ENCODE data around the gene AP5M1.
"Not testable (repeated sequence)": the region's sequence is repeated elsewhere in the genome, so short reads cannot be mapped to it uniquely, and the experiment has no call there.

The AP5M1 gene, protein sequence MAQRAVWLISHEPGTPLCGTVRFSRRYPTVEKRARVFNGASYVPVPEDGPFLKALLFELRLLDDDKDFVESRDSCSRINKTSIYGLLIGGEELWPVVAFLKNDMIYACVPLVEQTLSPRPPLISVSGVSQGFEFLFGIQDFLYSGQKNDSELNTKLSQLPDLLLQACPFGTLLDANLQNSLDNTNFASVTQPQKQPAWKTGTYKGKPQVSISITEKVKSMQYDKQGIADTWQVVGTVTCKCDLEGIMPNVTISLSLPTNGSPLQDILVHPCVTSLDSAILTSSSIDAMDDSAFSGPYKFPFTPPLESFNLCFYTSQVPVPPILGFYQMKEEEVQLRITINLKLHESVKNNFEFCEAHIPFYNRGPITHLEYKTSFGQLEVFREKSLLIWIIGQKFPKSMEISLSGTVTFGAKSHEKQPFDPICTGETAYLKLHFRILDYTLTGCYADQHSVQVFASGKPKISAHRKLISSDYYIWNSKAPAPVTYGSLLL

GRCh38 chr14:57268161-57269069, at the start of gene AP5M1, which contains the start of gene EXOC5:
TSS of gene AP5M1 (plus strand) at chr14:57268971. CDS start at chr14:57269315, 344 bp downstream.
TSS of gene EXOC5 (minus strand) at chr14:57268905. CDS start at chr14:57268648, 257 bp downstream.
- peak; percentile 80 for DNase-seq

GRCh38 chr14:57221931-57222330, 46.8 kb upstream of the AP5M1 start:
- DNase-seq: no peak

DNA sequence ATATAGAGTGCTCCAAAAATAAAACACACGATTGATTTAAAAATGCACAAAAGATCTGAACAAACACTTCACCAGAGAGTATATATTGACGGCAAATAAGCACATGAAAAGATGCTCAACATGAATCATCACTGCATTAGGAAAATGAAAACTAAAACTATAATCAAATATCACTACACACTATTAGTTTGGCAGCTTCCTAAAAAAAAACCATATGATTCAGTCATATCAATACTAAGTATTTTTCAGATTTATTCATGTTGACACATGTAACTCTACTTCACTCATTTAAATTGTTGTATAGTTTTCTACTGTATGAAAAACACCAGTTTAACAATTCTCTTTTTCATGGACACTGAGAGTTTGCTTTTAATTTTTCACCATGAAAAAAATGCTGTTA, 41.7 kb upstream of the AP5M1 start:
- no peak for DNase-seq

DNA sequence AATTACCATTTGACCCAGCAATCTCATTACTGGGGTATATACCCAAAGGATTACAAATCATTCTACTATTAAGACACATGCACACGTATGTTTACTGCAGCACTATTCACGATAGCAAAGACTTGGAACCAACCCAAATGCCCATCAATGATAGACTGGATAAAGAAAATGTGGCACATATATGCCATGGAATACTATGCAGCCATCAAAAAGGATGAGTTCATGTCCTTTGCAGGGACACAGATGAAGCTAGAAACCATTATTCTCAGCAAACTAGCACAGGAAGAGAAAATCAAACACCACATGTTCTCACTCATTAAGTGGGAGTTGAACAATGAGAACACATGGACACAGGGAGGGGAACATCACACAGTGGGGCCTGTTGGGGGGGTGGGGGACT, 40.5 kb upstream of the AP5M1 start:
- not testable (repeated sequence) for DNase-seq

DNA sequence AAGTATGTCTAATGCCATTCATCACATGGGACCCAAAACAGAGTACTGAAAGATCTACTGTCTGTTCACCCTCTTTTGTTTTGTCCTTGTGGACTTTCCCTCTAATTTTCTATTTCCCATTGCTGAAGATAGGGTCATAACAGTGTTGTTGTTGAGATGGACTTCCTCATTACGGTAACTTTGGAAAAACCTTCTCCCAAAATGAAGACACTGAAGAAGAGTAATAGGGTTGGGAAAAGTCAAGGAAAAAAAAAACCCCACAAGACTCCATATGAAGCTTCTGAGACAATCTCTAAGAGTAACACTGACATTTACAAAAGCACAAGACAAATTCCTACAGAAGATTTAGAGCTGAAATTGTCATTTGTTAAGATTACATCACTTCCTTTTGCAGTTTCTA, 36.8 kb upstream of the AP5M1 start:
- no peak for DNase-seq

DNA sequence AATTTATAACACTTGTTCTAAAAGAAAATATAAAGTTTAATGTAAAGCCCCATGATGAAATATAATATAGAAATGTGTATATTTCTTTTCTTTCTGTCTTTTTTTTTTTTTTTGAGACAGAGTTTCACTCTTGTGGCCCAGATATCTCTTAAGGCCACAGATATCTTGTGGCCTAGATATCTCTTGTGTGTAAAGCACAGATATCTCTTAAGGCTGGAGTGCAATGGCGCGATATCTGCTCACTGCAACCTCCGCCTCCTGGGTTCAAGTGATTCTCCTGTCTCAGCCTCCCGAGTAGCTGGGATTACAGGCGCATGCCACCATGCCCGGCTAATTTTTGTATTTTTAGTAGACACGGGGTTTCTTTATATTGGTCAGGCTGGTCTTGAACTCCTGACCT, 28.7 kb upstream of the AP5M1 start:
- DNase-seq: not testable (repeated sequence)

- no peak for DNase-seq
These were observed 25.5 kb upstream of the AP5M1 start for GRCh38 chr14:57243320-57243719.

- no peak for DNase-seq
These were observed 24.7 kb upstream of the AP5M1 start for GRCh38 chr14:57244106-57244505.

DNA sequence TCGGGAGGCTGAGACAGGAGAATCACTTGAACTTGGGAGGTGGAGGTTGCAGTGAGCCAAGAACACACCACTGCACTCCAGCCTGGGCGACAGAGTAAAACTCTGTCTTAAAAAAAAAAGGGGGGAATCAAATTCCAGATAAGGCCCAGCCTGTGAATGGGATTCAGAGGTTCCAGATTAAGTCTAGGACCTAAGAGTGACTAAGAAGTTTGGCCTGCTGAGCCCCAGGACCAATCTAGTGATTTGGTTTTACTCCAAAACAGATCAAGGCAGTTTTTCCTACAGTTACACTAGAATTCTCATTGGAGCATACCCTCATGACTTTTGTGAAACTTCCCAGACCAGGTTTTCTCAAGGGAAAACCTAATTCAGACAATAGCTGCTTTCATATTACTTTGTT, 22.8 kb upstream of the AP5M1 start:
- DNase-seq: no peak

DNA sequence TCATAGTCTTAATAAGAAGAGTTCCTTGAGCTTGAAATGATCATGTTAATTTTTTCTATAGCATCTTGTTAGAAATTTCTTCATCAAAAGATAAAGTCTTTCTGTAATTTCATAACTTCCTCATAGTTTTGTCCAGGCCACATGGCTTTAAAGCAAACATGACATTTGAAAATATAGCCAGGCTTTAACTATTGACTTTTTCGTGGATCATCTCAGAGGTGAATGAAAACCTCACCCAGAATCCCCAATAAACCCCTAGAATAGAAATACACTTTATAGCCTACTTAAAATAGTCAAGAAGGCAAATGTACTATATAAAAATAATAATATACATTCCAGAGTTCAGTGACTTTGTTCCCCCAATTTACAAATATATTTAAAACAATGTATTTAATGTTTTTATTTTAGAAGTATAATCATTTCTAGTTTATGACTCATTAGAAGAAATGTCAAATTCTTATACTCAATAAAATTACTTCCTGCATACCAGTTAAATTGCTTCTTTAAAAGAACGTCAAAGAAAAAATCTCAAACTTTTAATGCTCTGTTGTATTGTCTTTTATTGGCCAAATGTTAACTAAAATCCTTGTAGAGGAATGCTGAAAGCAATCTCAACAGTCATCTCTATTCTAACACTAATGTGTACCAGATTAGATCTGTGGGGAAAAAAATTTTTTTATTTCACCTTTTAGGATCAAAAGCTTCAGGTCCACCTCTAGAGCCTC, 21.7 kb upstream of the AP5M1 start:
- DNase-seq: no peak

GRCh38 chr14:57254884-57255283, 13.9 kb upstream of the AP5M1 start:
- DNase-seq: no peak

GRCh38 chr14:57258221-57258620, 10.6 kb upstream of the AP5M1 start:
- not testable (repeated sequence) for DNase-seq

GRCh38 chr14:57259672-57260071, 9.1 kb upstream of the AP5M1 start:
- DNase-seq: no peak

DNA sequence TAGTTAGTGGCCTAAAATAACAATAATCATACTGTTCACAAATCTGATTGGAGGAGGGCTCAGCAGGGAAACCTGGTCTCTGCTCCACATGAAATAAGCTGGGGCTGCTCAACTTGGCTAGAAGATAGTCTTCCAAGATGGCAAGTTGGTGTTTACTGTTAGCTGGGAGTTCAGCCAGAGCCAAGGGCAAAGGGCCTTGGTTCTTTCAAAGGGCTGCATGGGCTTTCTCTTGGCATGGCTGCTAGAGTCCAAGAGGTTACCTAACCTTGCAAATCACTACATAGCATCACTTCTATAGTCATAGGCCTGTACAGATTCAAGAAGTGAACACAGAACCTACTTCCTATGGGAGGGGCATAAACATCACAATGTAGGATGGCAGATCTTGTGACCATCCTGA, 7.2 kb upstream of the AP5M1 start:
- no peak for DNase-seq

DNA sequence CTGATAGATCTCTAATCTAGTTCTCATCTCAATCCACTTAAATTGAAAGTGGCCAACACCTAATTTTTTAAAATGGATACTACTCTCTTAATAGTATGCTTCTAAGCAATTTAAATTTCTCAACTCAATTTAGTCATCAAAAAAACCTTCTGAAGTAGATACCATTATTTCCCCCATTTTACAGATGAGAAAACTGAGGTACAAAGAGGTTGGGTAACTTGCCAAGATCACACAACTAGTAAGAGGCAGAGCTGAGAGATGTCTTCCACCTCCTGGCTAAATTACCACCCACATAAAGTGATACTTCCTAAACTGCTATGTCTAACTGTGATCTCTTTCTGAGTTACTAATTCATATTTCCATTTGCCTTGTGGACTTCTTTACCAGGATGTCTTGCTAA, 6.7 kb upstream of the AP5M1 start:
- DNase-seq: no peak

DNA sequence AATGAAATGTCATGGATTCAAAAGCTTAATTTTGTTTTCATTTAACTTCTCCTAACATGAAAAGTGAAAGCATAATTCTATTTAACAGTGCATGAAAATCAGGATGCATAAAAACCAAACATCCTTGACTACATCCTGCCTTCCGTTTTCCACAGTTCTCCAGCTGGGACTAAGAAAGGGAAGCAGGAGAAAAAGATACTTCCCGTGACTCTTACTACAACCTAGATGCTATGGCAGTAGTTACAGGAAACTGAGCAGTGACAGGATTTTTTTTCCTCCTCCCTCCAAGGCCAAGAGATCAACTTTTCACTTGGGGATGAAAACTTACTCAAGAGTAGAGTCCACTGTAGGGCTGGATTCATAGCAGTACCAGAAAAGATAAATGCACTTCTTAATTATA, 2.7 kb upstream of the AP5M1 start:
- no peak for DNase-seq

- no peak for DNase-seq
These were observed 4.5 kb downstream of the AP5M1 start for GRCh38 chr14:57273236-57273635.

- no peak for DNase-seq
These were observed 5.8 kb downstream of the AP5M1 start for GRCh38 chr14:57274551-57274950.

DNA sequence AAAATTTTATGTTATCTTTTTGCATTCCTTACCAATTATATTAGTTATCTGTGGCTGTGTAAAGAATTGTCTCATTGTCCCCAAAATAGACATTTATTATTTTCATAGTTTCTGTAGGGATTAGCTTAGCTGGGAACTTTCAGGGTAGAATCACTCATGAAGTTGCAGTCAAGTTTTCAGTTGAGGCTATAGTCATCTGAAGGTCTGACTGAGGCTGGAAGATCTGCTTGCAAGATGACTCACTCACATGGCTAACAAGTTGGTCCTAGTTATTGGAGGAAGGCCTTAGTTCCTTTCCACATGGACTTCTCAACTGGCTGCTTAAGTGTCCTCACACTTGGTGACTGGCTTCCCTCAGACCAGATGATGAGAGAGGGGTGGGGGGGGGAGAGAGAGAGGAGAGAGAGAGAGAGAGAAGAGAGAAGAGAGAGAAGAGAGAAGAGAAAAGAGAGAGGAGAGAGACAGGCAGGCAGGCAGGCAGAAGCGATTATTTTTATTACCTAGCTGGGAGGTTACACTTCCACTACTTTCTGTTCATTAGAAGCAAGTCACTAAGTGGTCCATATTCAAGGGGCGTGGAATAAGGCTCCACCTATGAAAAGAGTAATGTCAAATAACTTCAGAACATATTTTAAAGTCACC, 6.4 kb downstream of the AP5M1 start:
- DNase-seq: no peak

DNA sequence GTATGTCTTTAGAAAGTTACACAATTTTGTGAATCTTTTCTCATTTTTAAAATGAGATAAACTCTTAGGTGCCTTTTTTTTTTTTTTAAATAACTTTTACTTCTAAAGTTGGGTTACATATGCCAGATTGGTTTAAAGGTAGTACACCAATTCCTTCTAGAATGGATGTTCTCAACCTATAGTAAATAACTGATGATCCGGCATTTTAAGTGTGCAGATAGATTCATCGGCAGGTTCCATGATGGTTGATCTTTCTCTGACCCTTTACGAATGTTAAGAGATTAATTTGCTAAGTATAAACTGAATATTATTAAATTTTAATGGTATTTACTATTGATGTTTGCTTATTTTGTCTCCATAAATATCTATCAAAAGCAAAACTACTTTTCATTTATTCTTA, 8.3 kb downstream of the AP5M1 start:
- DNase-seq: no peak

GRCh38 chr14:57287745-57288144, 19.0 kb downstream of the AP5M1 start:
- no peak for DNase-seq

- DNase-seq: no peak
These were observed 22.0 kb downstream of the AP5M1 start for GRCh38 chr14:57290751-57291150.

Measured in activated T-cell treated with anti-CD3 and anti-CD28 coated beads for 4 hours (primary cell).